ENCODE measurements around the gene NOXRED1.

DNA sequence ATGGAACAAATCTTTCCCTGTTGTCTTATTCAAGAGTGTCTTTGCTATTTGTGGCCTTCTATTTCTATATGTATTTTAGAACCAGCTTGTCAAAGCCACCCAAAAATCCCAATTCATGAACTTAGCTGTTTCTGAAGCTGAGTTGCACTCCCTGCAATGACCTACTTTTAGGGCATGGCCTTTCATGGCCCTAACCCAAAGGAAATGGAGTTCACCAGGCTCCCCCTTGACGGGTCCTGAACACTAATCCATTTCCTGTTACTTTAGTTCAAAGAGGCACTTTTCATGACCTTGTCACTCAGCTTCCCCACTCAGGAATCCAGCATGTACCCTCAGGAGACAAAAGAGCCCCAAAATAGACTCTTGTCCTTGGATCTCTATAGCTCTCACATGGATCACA lies 54.0 kb downstream of the NOXRED1 start:
- TF ChIP-seq CTCF (IDR thresholded peaks at IDR 0.05; ENCODE audit: insufficient read depth, low read length, poor library complexity, severe bottlenecking), result no peak
- no peak for TF ChIP-seq EZH2phosphoT487 (conservative IDR thresholded peaks at IDR 0.05; ENCODE audit: low read length)

Data from SU-DHL-6 (cell line).